Measurements from ENCODE around the gene CHST5.

- TF ChIP-seq CTCF (IDR thresholded peaks at IDR 0.05) (no peak), POLR2A (IDR thresholded peaks at IDR 0.05) (no peak)
Measured at GRCh38 chr16:75527825-75528299, 8.0 kb downstream of the CHST5 start.

All from adrenal gland (tissue), 5 donors.